ENCODE results near the gene RAB3A. TPM values are rescaled to one million over a fixed set of nuclear protein-coding genes. Genes with fewer than 3 reads are reported as not detected.
A peak's percentile ranks its signal among the peaks of the same experiment; 100 is the strongest.
"Not testable (repeated sequence)": the region's sequence is repeated elsewhere in the genome, so short reads cannot be mapped to it uniquely, and the experiment has no call there.

Gene RAB3A
- polyA plus RNA-seq, 4 donors: 4.6 to 5.3 (median 5.0) TPM

GRCh38 chr19:18224525-18225354 is 20.9 kb upstream of the RAB3A start:
- peak; percentile 89 to 93 (median 92) for DNase-seq (ENCODE audit: low read depth in 4 of 4, low spot score in 3 of 4)

DNA sequence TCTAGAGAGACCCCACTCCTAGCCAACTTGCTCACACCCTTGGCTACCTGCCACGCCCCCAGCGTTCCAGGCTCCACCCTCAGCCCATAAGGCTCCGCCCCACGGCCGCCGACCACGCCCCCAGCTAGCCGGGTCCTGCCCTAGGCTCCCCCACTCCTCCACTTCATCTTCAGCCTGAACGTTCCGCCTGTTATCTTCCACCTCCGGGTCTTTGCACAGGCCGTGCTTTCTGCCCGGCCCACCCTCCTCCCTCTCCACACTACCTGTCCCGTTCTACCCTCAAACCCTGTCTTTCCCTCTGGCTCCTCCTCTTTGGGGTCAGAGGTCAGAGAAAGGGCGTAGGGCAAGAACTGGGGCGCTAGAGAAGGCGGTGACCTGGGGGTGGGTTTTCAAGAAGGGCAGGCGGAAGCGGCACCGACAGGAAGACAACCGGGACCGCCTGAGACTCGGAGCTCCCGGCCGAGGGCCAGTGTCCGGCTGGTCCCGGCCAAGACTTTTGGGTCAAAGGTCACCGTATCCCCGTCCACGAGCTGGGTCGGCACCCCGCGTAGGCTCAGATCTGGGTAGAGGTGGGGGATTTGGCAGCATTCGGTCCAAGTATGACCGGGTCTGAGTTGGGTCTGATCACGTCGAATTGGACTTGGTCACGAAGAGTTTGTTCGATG is 20.1 kb upstream of the RAB3A start:
- DNase-seq (ENCODE audit: low read depth in 4 of 4, low spot score in 3 of 4): no peak

DNA sequence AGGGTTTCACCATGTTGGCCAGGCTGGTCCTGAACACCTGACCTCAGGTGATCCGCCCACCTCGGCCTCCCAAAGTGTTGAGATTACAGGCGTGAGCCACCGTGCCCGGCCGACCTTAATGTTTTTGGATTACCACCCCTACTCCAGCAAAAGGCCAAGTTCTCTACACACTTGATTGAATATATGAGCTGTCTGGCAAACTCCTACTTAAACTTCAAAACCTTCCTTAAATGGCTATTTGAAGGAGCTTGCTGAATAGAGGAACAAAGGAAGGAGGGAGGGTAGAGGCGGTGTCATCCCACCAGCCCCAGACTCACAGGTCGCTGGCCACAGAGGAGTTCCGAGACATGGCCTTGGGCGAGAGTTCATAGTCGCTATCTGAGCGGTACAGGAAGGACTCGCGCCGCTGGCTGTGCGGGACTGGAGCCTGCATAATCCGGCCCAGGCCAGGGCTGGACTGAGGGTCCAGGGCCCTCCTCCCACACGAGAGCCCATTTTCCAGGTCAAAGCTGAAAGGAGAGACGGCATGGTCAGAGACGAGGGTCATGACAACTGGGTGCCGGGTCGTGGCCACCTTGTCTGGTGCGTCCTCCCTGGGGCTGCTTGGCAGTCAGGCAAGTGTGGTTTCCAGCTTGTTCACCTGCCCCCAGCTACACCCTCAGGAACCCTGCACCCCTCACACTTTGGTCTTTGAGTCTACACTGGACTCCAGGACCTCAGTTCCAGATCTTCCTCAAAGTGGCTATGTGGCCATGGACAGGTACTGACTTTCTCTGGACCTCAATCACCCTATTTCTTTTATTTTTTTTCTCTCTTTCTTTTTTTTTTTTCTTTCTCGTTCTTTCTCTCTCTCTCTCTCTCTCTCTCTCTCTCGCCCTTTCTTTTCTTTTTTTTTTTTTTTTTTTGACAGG is 18.2 kb upstream of the RAB3A start:
- DNase-seq (ENCODE audit: low read depth in 4 of 4, low spot score in 3 of 4): no peak

GRCh38 chr19:18220632-18221275 is 16.9 kb upstream of the RAB3A start:
- DNase-seq (ENCODE audit: low read depth in 4 of 4, low spot score in 3 of 4): no peak

GRCh38 chr19:18219911-18220631 is 16.2 kb upstream of the RAB3A start:
- DNase-seq (ENCODE audit: low read depth in 4 of 4, low spot score in 3 of 4): no peak

DNA sequence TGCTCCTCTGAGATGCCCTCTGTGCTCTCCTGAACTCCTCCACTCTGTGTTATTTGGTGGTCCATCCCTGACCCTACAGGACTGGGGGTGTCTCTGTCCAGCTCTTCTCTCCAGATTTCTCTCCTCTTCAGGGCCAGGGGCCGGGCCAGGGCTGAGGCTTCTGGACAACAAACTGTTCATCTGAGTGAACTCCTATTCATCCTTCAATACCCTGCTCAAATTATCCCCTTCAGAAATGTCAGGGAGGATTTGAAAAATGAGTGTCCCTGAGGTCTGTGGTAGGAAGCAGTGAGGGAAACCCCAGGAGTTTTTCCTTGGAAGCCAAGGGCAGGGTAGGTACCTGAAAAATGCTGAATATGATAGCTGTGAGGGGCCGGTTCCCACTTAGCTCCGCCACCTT is 14.8 kb upstream of the RAB3A start:
- no peak for DNase-seq (ENCODE audit: low read depth in 4 of 4, low spot score in 3 of 4)

DNA sequence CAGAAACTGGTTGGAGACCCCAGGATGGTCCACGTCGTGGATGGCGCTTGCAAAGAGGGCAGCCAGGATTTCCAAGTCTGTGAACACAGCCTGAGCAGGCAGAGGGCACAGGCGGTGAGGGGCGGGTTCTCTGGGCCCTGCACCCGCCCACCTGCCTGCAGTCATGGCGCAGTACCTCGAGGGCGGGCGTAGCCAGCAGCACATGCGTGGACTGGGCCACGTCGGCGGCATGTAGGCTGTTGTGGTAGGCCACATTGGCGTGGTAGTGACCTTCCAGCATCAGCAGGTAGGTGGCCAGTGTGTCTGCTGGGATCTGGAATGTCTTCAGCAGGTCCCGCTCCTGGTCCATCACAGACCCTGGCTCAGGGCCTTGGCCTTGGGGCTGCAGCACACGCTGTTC is 14.3 kb upstream of the RAB3A start:
- DNase-seq (ENCODE audit: low read depth in 4 of 4, low spot score in 3 of 4): no peak

- no peak for DNase-seq (ENCODE audit: low read depth in 4 of 4, low spot score in 3 of 4)
These were observed 12.9 kb upstream of the RAB3A start for GRCh38 chr19:18216789-18217188.

DNA sequence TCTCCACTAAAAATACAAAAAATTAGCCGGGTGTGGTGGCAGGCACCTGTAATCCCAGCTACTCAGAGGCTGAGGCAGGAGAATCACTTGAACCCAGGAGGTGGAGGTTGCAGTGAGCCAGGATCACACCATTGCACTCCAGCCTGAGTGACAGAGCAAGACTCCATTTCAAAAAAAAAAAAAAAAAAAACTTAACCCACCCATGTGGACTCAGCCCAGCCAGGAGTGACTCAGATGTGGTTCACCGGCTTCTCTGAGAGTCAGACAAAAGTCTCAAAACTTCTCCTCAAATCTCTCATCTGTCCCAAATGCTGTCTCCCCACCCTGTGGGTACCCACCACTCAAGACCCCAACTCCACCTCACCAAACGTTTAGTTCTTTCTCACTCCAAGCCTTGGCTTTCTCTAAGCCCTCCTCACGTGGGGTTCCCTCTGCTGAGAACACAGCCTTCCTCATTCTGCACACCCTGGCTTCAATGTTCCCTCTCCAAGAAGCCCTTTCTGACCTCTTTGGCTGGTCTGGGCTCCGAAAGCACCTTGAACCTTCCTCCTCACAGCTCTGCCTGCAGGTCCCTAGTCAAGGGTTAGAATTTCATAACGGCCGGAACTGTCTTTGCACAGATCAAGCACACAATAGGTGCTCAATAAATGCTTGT is 11.1 kb upstream of the RAB3A start:
- no peak for DNase-seq (ENCODE audit: low read depth in 4 of 4, low spot score in 3 of 4)

GRCh38 chr19:18211683-18212082 is 7.8 kb upstream of the RAB3A start:
- DNase-seq (ENCODE audit: low read depth in 4 of 4, low spot score in 3 of 4): no peak

DNA sequence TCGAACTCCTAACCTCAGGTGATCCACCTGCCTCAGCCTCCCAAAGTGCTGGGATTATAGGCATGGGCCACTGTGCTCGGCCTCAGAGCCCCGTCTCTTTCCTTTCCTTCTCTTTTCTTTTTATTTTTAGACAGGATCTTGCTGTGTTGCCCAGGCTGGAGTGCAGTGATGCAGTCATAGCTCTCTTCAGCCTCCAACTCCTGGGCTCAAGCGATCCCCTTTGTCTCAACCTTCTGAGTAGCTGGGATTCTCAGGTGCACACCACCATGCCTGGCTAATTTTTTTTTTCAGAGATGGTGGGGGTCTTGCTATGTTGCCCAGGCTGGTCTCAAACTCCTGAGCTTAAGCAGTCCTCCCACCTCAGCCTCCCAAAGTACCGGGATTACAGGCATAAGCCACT is 6.1 kb upstream of the RAB3A start:
- not testable (repeated sequence) for DNase-seq (ENCODE audit: low read depth in 4 of 4, low spot score in 3 of 4)

DNA sequence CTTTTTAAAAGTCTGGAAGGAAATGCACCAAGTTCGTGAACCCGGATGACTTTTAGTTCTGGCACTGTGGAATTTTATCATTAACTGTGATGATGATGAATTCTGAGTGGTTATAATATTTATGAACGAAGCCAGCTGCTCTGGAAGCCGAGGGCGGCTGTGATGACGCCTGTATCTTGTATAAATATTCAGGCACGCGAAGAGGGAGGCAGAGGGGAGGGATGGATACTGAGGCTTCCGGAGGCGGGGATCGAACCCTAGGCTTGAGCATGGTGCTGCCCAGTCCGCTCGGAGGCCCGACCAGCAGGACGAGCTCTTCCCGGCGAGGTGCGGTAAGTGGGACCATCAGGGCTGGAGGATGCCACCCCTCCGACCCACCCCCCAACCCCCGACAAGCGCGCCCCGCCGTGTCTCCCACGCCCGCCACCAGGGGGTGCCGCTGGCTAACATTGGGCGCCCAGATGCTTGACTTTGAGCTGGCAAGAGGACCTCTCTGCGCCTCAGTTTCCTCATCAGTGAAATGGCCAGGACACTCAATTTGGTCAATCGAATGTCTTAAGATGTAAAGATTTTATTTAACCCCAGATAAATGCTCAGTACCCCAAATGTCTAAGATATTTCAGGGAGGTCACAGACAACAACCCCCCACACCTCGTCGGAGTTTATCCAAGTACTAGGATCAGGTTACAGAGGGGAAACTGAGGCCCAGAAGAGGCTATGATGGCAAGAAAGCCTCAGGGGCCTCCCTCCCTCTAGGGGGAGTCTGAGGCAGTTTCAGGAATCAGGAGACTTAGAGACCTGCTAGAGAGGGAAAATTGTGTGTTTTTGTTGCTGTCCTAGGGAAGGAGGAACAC is 4.5 kb upstream of the RAB3A start:
- no peak for DNase-seq (ENCODE audit: low read depth in 4 of 4, low spot score in 3 of 4)

DNA sequence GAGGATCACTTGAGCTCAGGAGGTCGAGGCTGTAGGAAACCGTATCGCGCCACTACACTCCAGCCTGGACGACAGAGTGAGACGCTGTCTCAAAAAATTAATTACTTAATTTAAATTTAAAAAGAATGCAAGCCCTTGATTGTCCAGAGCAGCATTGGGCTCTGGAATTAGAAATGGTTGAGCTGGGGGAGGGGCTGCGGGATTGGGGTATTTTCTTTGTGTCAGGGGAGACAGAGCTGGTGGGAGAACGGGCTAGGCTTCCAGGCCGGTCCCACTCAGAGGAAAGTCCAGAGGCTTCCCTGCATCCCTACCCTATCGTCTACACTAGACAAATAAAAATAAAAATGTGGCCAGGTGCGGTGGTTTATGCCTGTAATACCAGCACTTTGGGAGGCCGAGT is 2.2 kb upstream of the RAB3A start:
- DNase-seq (ENCODE audit: low read depth in 4 of 4, low spot score in 3 of 4): no peak

- no peak for DNase-seq (ENCODE audit: low read depth in 4 of 4, low spot score in 3 of 4)
These were observed 1.5 kb upstream of the RAB3A start for GRCh38 chr19:18205200-18205892.

DNA sequence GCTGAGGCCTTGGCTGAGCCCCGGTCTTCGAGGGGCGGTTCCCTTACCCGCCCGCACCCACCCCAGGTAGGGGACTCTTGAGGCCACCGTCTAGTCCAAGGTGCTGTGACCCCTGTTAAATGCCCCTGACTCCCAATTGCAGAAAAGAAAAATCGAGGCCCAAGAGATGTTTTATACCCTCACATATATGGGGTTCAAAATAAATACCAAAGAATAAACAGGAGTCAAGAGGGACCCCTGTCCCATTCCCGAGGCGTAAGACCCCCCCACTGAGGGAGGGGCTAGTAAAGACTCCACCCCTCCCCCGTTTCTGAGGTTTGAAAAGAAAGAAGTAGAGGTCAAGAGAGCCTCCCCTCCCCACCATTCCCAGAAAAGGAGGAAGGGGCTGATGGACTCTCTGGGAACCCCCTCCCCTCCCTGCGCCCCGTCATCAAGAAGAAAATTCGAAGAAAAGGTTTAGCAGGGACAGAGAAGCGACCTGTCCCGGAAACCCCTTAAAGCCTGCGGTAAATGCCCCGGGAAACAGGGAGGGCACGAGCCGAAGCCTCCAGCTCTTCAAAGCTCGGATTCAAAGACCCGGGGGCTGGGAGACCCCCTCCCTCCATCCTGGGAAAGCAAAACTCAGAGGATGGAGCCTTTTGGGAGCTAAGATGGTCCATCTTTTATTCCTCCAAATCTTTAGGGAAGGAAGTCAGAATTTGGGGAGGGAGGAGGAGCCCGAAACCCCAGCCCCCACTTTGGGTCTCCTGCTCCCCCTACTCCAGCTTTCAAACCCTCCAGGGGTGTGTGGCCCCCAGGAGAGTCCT is 755 bp upstream of the RAB3A start:
- DNase-seq (ENCODE audit: low read depth in 4 of 4, low spot score in 3 of 4): peak in 3 of 4 donors; percentile 75 to 84 (median 78)

DNA sequence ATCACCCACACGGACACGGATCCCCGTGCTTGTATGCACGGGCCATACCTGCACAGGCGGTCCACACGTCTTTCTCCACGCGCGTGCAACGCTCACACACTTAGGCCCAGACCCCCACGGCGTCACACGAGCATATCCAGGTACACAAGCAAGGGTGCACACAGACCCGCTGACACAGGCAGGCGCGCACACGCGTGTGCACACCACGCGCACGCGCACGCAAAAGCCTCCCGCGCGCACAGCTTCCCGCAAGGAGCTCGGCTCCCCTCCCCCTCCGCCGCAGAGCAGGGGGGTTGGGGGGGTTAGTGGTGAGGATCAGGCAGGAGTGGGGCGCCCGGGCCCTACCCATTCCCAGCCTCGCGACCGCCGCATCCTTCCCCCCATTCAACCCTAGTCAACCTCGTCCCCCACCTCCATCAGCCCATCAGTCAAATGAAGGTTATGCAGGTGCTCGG is 407 bp downstream of the RAB3A start:
- DNase-seq (ENCODE audit: low read depth in 4 of 4, low spot score in 3 of 4): no peak

DNA sequence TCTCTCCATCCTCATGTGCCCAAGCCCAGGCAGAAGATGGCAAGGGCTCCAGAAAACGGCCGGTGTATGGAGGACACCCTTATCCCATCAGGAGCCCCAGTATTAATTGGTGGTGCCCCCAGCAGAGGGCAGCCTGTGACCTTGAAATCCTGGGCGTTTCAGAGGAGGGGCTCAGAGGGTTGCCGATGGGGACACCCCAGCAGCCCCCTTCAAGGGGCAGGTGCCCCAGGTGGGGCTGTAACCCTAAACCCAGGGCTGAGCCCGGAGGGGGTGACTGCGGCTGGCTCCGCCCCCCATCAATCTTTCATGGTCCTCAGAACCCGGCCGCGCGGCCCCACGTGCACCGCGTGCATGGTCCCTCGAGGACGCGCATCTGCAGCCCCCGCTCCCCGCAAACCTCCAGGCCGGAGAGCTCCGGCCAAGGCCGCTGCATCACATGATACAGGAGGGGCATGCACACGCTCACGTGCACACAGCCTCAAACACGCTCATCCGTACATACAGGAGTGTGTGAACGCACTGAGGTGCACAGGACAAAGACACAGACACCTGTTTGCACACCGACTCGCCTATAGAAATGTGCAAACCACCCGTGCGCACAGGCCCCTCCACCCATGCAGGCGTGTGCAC is 949 bp downstream of the RAB3A start:
- DNase-seq (ENCODE audit: low read depth in 4 of 4, low spot score in 3 of 4): no peak
